GM23248 (cell line): ENCODE measurements around the gene ISM1. TPM values are rescaled to one million over a fixed set of nuclear protein-coding genes. Genes with fewer than 3 reads are reported as not detected.
A peak's percentile ranks its signal among the peaks of the same experiment; 100 is the strongest.

Source experiments
- DNase-seq: peaks from one replicate; pipeline ENCODE4 v3.0.0-alpha.2; 2015
- H2AFZ ChIP-seq: fragments of 200-600 bp; sonication (generic); 2 replicates; pipeline ENCODE4 v1.6.1; 2016; ENCODE audit warnings: antibody characterized with exemption
- H3F3A ChIP-seq: fragments of 200-600 bp; sonication (generic); 2 replicates; pipeline ENCODE4 v1.6.1; 2016; ENCODE audit warnings: mild to moderate bottlenecking, antibody characterized with exemption, mixed run types; ENCODE audit not compliant: insufficient read depth
- H3K27ac ChIP-seq: fragments of 200-600 bp; sonication (generic); 2 replicates; pipeline ENCODE4 v1.5.1; 2016; ENCODE audit warnings: mild to moderate bottlenecking
- H3K27me3 ChIP-seq: fragments of 200-600 bp; sonication (generic); replicated peaks from 2 replicates; pipeline ENCODE4 v1.6.1; 2016; ENCODE audit warnings: mild to moderate bottlenecking; ENCODE audit not compliant: insufficient read depth
- H3K36me3 ChIP-seq: fragments of 200-600 bp; sonication (generic); 2 replicates; pipeline ENCODE4 v1.6.1; 2016; ENCODE audit warnings: low read depth, mild to moderate bottlenecking
- H3K4me1 ChIP-seq: fragments of 200-600 bp; sonication (generic); 2 replicates; pipeline ENCODE4 v1.6.1; 2016; ENCODE audit warnings: mild to moderate bottlenecking; ENCODE audit not compliant: insufficient read depth
- H3K4me2 ChIP-seq: fragments of 200-600 bp; sonication (generic); one replicate; pipeline ENCODE4 v1.6.1; 2016; ENCODE audit warnings: mild to moderate bottlenecking; ENCODE audit not compliant: unreplicated experiment
- H3K4me3 ChIP-seq: fragments of 200-600 bp; sonication (generic); 2 replicates; pipeline ENCODE4 v1.5.1; 2016; ENCODE audit warnings: mild to moderate bottlenecking
- H3K79me2 ChIP-seq: fragments of 200-600 bp; sonication (generic); 2 replicates; pipeline ENCODE4 v1.6.1; 2016; ENCODE audit warnings: mild to moderate bottlenecking; ENCODE audit not compliant: insufficient read depth
- H3K9ac ChIP-seq: fragments of 200-600 bp; sonication (generic); 2 replicates; pipeline ENCODE4 v1.6.1; 2016; ENCODE audit warnings: mild to moderate bottlenecking
- H3K9me2 ChIP-seq: fragments of 200-600 bp; sonication (generic); 2 replicates; pipeline ENCODE4 v1.6.1; 2016; ENCODE audit warnings: mixed run types, mild to moderate bottlenecking, moderate library complexity; ENCODE audit not compliant: insufficient read depth
- H3K9me3 ChIP-seq: fragments of 200-600 bp; sonication (generic); one replicate; pipeline ENCODE4 v1.6.1; 2017; ENCODE audit warnings: low read depth
- H4K20me1 ChIP-seq: fragments of 200-600 bp; sonication (generic); 2 replicates; pipeline ENCODE4 v1.6.0; 2016; ENCODE audit not compliant: insufficient read depth
- EZH2 ChIP-seq: fragments of 200-600 bp; sonication (generic); IDR thresholded peaks from 2 replicates; pipeline ENCODE4 v1.6.1; 2018; ENCODE audit warnings: antibody characterized with exemption, mild to moderate bottlenecking; ENCODE audit not compliant: insufficient read depth, poor library complexity, severe bottlenecking
- EZH2phosphoT487 ChIP-seq: fragments of 200-600 bp; sonication (generic); IDR thresholded peaks from 2 replicates; pipeline ENCODE4 v1.6.1; 2018; ENCODE audit warnings: antibody characterized with exemption, moderate library complexity, mild to moderate bottlenecking, low read depth; ENCODE audit not compliant: insufficient read depth
- WGBS, 2 experiments: methylation state at CpG; one replicate each; pipeline ENCODE4 v1.1.6; 2015 to 2017; ENCODE audit warnings: low lambda C conversion rate in 2 of 2, low coverage in 1 of 2; ENCODE audit errors: missing lambda C conversion rate in 2 of 2; 5-methylcytosine and 5-hydroxymethylcytosine counted together
- in situ Hi-C: fragments of 300-500 bp; cut with MboI; formaldehyde crosslinking; loops from 2 replicates; pipeline ENCODE4 v1.15.0; 2020
- polyA plus RNA-seq: library from polyadenylated mRNA; unstranded; fragments of >200 nt; fragmentation: Nextera tagmentation; extraction: Ambion mirVana; gene quantifications from 2 replicates; pipeline ENCODE4 v1.2.1, GENCODE V29; 2016
- total RNA-seq: library from RNA; depleted of rRNA; stranded (reverse); fragments of >200 nt; shearing (Covaris generic); gene quantifications from 2 replicates; pipeline ENCODE4 v1.2.3, GENCODE V29; 2014; rRNA removed

The ISM1 gene
- total and polyA plus RNA-seq, 2 experiments from 2014 or later, result 0.06 TPM; not detected in 1

- no peak for DNase-seq
- no peak for TF ChIP-seq EZH2
- no peak for TF ChIP-seq EZH2phosphoT487
- Histone ChIP-seq H3K9me2 (no peaks in the 10 kb centered on the region), H2AFZ (no peak overlapping the region), H3K4me3 (no peak overlapping the region), H3K4me2 (no peak overlapping the region), H3K4me1 (peaks cover 49% of the 10 kb centered on the region), H3K9me3 (no peaks in the 10 kb centered on the region), H3K79me2 (no peaks in the 10 kb centered on the region), H3K36me3 (no peaks in the 10 kb centered on the region), H3F3A (peaks cover 40% of the 10 kb centered on the region; the same call in 1 of the 2 replicates), H3K27me3 (no peaks in the 10 kb centered on the region), H4K20me1 (no peaks in the 10 kb centered on the region), H3K9ac (no peak overlapping the region), H3K27ac (no peak overlapping the region)
- 89 to 94% methylated on average over 9 of the region's 9 CpGs for WGBS, 2 experiments
- in situ Hi-C loops, result no loop called here
These were observed 123.6 kb downstream of the ISM1 start for GRCh38 chr20:13344671-13345070.

GRCh38 chr20:13348311-13349234 lies 127.5 kb downstream of the ISM1 start:
- DNase-seq, result peak; percentile 64
- peaks cover 20% of the 10 kb centered on the region for H3K4me1 ChIP-seq
- 48 to 49% methylated on average over 9 of the region's 9 CpGs for WGBS, 2 experiments
- peak overlapping the region; percentile 27 for H3K4me3 ChIP-seq
- H3F3A ChIP-seq, result 0 out of 2 replicates have a peak, but pooled peaks cover 15% of the 10 kb centered on the region
- no peaks in the 10 kb centered on the region for H3K79me2 ChIP-seq
- no peaks in the 10 kb centered on the region for H3K36me3 ChIP-seq
- H3K4me2 ChIP-seq, result peak overlapping the region; percentile 14
- H3K9me3 ChIP-seq, result no peaks in the 10 kb centered on the region
- no peaks in the 10 kb centered on the region for H3K27me3 ChIP-seq
- H2AFZ ChIP-seq, result peak overlapping the region; percentile 18
- no peak for TF ChIP-seq EZH2phosphoT487
- TF ChIP-seq EZH2, result no peak
- peak overlapping the region; percentile 8; the same call in 1 of the 2 replicates for H3K9ac ChIP-seq
- peak overlapping the region; percentile 65 for H3K27ac ChIP-seq
- no peaks in the 10 kb centered on the region for H3K9me2 ChIP-seq
- in situ Hi-C loops, result no loop called here
- H4K20me1 ChIP-seq, result no peaks in the 10 kb centered on the region

GRCh38 chr20:13349235-13349604 lies 128.1 kb downstream of the ISM1 start:
- Histone ChIP-seq H2AFZ (peak overlapping the region; percentile 18), H3K4me2 (peak overlapping the region; percentile 14), H3F3A (0 out of 2 replicates have a peak, but pooled peaks cover 15% of the 10 kb centered on the region)

More at GRCh38 chr20:13349235-13349604, 128.1 kb downstream of the ISM1 start:
- Histone ChIP-seq H3K36me3 (no peaks in the 10 kb centered on the region), H3K9me2 (no peaks in the 10 kb centered on the region), H3K27ac (peak overlapping the region; percentile 65), H3K27me3 (no peaks in the 10 kb centered on the region), H3K9ac (0 out of 2 replicates have a peak overlapping the region, but pooled peaks have one; percentile 8), H4K20me1 (no peaks in the 10 kb centered on the region), H3K4me3 (0 out of 2 replicates have a peak overlapping the region, but pooled peaks have one; percentile 27), H3K9me3 (no peaks in the 10 kb centered on the region), H3K4me1 (peaks cover 20% of the 10 kb centered on the region), H3K79me2 (no peaks in the 10 kb centered on the region)
- in situ Hi-C loops, result no loop called here
- 70 to 72% methylated on average over 4 of the region's 4 CpGs for WGBS, 2 experiments
- TF ChIP-seq EZH2 (no peak), EZH2phosphoT487 (no peak)
- peak; percentile 44 for DNase-seq

Other genes with a start within 250 kb of the ISM1 start
- 1.1 and 5.5 TPM in 2 replicates for gene SPTLC3, start 212.3 kb upstream of the ISM1 start, total RNA-seq
- gene SPTLC3, start 212.3 kb upstream of the ISM1 start, polyA plus RNA-seq, result 1.4 and 2.5 TPM in 2 replicates